ENCODE measurements around the gene CLDN11. TPM values are rescaled to one million over a fixed set of nuclear protein-coding genes. Genes with fewer than 3 reads are reported as not detected.

CLDN11 gene
- polyA plus RNA-seq, 1 donor from 2014 or later, result 0.98 TPM

- TF ChIP-seq EP300 (conservative IDR thresholded peaks at IDR 0.05; ENCODE audit: poor library complexity, severe bottlenecking), result no peak
- TF ChIP-seq POLR2AphosphoS5 (IDR thresholded peaks at IDR 0.05), result no peak
- no peak for TF ChIP-seq TAF1 (IDR thresholded peaks at IDR 0.05; ENCODE audit: low read depth)
- TF ChIP-seq EZH2 (IDR thresholded peaks at IDR 0.05; ENCODE audit: borderline replicate concordance, insufficient read depth, low read length, poor library complexity, severe bottlenecking), result no peak
- no peak for TF ChIP-seq SMC3 (conservative IDR thresholded peaks at IDR 0.05; ENCODE audit: poor library complexity)
- TF ChIP-seq CTCF (IDR thresholded peaks at IDR 0.05; ENCODE audit: poor library complexity, severe bottlenecking), result no peak
- TF ChIP-seq MXI1 (conservative IDR thresholded peaks at IDR 0.05; ENCODE audit: poor library complexity, severe bottlenecking), result no peak
- TF ChIP-seq REST (IDR thresholded peaks at IDR 0.05; ENCODE audit: borderline replicate concordance), result no peak
- H4K20me1 ChIP-seq (ENCODE audit: insufficient read depth), result no peaks in the 10 kb centered on the region
- H3K9me2 ChIP-seq (ENCODE audit: insufficient read depth, low read length), result no peaks in the 10 kb centered on the region
- H3K36me3 ChIP-seq (ENCODE audit: insufficient read depth, low read length), result no peaks in the 10 kb centered on the region
- H3F3A ChIP-seq (ENCODE audit: insufficient read depth, low read length, poor library complexity, severe bottlenecking), result no peaks in the 10 kb centered on the region
- H3K27ac ChIP-seq (ENCODE audit: low read length), result no peak overlapping the region
- H3K4me3 ChIP-seq (ENCODE audit: low read length), result no peak overlapping the region
- H3K27me3 ChIP-seq (ENCODE audit: insufficient read depth, low read depth, low read length), result peaks cover 42% of the 10 kb centered on the region
- no peak overlapping the region for H3K9ac ChIP-seq (ENCODE audit: low read length)
- no peak overlapping the region for H2AFZ ChIP-seq (ENCODE audit: low read depth, low read length)
- H3K9me3 ChIP-seq (ENCODE audit: low read length), result no peaks in the 10 kb centered on the region
- no peaks in the 10 kb centered on the region for H3K79me2 ChIP-seq (replicated peaks; ENCODE audit: insufficient read depth, low read length)
- H3K4me2 ChIP-seq (ENCODE audit: low read length), result no peak overlapping the region
These were observed 2.5 kb downstream of the CLDN11 start for GRCh38 chr3:170421111-170421641.

GRCh38 chr3:170421758-170422157 lies 3.1 kb downstream of the CLDN11 start:
- Histone ChIP-seq H3K36me3 (ENCODE audit: insufficient read depth, low read length) (no peaks in the 10 kb centered on the region), H3K9me2 (ENCODE audit: insufficient read depth, low read length) (no peaks in the 10 kb centered on the region), H4K20me1 (ENCODE audit: insufficient read depth) (no peaks in the 10 kb centered on the region), H3K79me2 (replicated peaks; ENCODE audit: insufficient read depth, low read length) (no peaks in the 10 kb centered on the region), H3K27ac (ENCODE audit: low read length) (no peak overlapping the region), H3K4me2 (ENCODE audit: low read length) (no peak overlapping the region), H2AFZ (ENCODE audit: low read depth, low read length) (no peak overlapping the region), H3K4me3 (ENCODE audit: low read length) (no peak overlapping the region), H3K9ac (ENCODE audit: low read length) (no peak overlapping the region), H3F3A (ENCODE audit: insufficient read depth, low read length, poor library complexity, severe bottlenecking) (no peaks in the 10 kb centered on the region), H3K9me3 (ENCODE audit: low read length) (no peaks in the 10 kb centered on the region), H3K27me3 (ENCODE audit: insufficient read depth, low read depth, low read length) (peaks cover 41% of the 10 kb centered on the region)
- TF ChIP-seq EZH2 (IDR thresholded peaks at IDR 0.05; ENCODE audit: borderline replicate concordance, insufficient read depth, low read length, poor library complexity, severe bottlenecking) (no peak), TAF1 (IDR thresholded peaks at IDR 0.05; ENCODE audit: low read depth) (no peak), MXI1 (conservative IDR thresholded peaks at IDR 0.05; ENCODE audit: poor library complexity, severe bottlenecking) (no peak), POLR2AphosphoS5 (IDR thresholded peaks at IDR 0.05) (no peak), CTCF (IDR thresholded peaks at IDR 0.05; ENCODE audit: poor library complexity, severe bottlenecking) (no peak), REST (IDR thresholded peaks at IDR 0.05; ENCODE audit: borderline replicate concordance) (no peak), SMC3 (conservative IDR thresholded peaks at IDR 0.05; ENCODE audit: poor library complexity) (no peak), EP300 (conservative IDR thresholded peaks at IDR 0.05; ENCODE audit: poor library complexity, severe bottlenecking) (no peak), RAD21 (conservative IDR thresholded peaks at IDR 0.05) (no peak)
